Stimulated activated CD8-positive, alpha-beta memory T cell treated with anti-CD3 and anti-CD28 coated beads, Interleukin-2, amount 100 ng/mL, for 48 hours (primary cell): ENCODE measurements around the gene CX3CR1.
"Not testable (repeated sequence)": the region's sequence is repeated elsewhere in the genome, so short reads cannot be mapped to it uniquely, and the experiment has no call there.

Source experiments
- DNase-seq, 2 donors: peaks; one replicate each; pipeline ENCODE4 v3.0.0-alpha.2; 2020; ENCODE audit warnings: low read depth in 2 of 2

Gene CX3CR1, protein sequence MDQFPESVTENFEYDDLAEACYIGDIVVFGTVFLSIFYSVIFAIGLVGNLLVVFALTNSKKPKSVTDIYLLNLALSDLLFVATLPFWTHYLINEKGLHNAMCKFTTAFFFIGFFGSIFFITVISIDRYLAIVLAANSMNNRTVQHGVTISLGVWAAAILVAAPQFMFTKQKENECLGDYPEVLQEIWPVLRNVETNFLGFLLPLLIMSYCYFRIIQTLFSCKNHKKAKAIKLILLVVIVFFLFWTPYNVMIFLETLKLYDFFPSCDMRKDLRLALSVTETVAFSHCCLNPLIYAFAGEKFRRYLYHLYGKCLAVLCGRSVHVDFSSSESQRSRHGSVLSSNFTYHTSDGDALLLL

DNA sequence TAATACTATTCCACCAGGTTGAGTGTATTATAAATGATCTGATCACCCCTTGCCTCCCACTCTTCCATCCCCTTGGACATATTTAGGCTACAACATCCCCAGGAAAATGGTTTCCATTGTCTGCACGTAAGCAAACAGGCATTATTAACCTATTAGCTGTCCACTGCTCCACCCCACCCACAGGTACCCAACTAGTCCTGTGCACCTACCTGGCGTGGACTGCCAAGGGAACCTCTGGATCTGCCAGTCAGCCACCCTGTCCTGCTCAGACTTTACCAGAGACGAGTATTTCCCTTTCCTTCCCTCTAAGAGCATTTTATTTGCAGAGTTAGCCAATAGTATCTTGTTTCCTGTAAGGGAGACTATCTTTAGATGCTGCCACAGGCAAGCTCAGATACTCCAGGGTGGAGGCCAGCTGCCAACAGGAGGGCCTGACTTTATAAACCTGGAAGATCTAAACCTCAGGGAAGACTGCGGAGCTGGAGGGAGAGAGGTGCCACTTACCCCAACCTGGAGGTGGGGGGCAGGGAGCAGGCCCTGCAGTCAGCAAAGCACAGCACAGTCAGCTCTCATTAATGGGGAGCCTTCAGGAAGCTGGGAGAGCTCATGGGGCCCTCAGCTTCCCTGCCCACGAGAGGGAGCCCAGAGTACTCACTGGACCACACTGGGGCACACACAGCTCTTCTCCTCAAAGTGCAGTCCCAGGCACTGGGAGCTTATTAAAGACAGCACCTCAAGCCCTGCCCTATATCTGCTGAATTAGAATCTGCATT is at the start of gene CX3CR1:
Gene CX3CR1 (minus strand): TSS at position 292 of the 773 bp plus-strand sequence. CDS start 13,527 bp downstream, outside the sequence.
- DNase-seq: no peak

GRCh38 chr3:39329493-39329892 is 49.7 kb upstream of the CX3CR1 start, which contains the start of gene CCR8:
Gene CCR8 (plus strand): TSS chr3:39329709. CDS start chr3:39332332, 2,623 bp downstream.
- no peak for DNase-seq

GRCh38 chr3:39327746-39328349 is 48.0 kb upstream of the CX3CR1 start:
- no peak for DNase-seq

DNA sequence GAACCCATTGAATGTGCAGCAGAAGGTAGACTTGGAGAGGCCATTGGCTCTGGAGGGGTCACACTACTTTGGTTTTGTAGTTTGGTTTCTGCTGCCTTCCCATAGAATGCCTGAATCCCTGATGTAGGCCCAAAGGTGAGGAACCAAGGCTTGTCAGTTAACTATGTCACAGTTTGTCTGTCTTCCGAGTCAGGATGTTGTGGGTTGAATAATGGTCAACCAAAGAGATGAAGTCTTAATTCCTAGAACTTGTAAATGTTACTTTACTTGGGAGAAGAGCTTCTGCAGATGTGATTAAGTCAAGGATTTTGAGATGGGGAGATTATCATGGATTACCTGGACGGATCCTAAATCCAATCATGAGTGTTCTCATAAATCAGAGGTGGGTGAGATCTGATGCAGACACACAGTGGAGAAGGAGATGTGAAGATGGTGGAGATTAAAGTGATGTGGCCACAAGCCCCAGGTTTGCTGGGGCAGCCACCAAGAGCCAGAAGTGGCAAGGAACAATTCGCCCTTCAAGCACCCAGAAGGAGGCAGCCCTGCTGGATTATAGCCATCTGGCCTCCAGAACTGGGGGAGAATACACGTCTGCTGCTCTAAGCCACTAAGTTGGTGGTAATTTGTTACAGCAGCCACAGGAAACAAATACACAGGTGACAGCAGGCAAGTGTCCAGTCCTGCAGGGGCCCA is 47.4 kb upstream of the CX3CR1 start:
- DNase-seq: no peak

GRCh38 chr3:39325236-39325635 is 45.4 kb upstream of the CX3CR1 start:
- DNase-seq: no peak

DNA sequence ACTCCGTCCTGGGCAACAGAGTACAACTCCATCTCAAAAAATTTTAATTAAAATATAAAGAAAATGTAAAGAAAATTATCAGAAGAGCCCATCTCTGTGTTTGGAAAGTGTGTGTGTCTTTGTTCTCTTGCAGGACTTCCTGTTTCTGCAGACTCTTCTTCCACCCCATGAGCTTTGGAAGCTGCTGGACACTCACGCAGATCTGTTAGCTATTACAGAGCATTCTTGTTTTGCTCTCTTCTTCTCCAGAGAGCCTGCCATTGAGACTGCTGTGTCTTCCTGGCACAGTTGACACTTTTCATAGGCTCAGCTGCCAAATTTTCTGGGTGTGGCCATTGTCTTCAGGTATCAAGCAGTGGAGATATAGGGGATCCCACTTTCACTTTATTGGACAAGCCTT is 43.7 kb upstream of the CX3CR1 start:
- DNase-seq: no peak

- no peak for DNase-seq
Measured at GRCh38 chr3:39322936-39323335, 43.1 kb upstream of the CX3CR1 start.

- not testable (repeated sequence) for DNase-seq
Measured at GRCh38 chr3:39322209-39322715, 42.4 kb upstream of the CX3CR1 start.

GRCh38 chr3:39321574-39321983 is 41.7 kb upstream of the CX3CR1 start:
- DNase-seq: not testable (repeated sequence)

DNA sequence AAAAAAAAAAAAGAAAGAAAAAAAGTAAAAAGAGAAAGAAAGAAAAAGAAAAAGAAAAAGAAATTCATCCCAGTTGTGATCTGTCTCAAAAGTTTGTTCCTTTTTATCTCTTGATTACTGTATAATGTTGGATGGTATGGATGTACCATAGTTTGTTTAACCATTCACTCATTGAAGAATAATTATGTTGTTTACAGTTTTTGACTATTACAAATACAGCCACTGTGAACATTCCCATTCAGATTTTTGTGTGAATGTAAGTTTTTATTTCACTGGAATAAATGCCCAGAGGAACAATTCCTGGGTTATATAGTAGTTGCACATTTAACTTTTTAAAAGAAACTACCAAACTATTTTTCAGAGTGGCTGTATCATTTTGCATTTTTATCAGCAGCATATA is 39.4 kb upstream of the CX3CR1 start:
- DNase-seq: no peak

DNA sequence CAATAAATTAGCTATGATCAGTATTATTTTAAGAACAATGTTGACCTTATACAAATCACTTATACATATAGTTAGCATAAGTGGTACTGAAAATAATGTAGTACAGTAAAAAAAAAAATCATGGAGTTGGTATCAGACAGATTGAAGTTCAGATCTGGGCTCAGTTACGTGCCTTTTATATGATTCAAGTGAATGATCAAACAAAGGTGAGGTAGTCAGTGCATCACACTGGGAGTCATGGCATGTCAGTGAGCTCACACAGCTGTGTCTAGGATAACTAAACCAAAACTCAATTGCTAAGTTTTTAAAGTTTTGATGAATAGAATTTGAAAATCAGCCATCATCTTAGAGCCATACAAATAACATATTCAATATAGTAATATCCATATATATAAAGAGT is 38.5 kb upstream of the CX3CR1 start:
- DNase-seq: no peak

- DNase-seq: no peak
Measured at GRCh38 chr3:39317571-39318169, 37.8 kb upstream of the CX3CR1 start.

DNA sequence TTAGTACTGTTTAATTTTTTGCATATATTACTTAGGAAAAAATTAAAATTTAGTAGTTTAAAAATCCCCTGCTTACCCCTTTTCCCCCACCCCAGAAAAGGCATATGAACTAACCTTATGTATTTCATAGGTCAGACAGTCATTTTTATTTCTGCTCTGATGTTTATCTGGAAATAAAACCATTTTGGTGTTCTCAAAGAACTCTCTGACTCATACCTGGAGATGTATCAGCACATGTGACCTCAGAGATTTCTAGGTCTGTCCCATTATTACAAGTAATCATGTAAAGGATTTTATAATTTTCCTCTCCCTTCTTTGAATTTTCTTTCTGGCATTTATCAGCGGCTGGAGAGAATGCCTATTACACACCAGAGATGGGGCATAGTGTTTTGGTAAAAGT is 35.6 kb upstream of the CX3CR1 start:
- DNase-seq: no peak

- DNase-seq: no peak
Measured at GRCh38 chr3:39313289-39313688, 33.5 kb upstream of the CX3CR1 start.

DNA sequence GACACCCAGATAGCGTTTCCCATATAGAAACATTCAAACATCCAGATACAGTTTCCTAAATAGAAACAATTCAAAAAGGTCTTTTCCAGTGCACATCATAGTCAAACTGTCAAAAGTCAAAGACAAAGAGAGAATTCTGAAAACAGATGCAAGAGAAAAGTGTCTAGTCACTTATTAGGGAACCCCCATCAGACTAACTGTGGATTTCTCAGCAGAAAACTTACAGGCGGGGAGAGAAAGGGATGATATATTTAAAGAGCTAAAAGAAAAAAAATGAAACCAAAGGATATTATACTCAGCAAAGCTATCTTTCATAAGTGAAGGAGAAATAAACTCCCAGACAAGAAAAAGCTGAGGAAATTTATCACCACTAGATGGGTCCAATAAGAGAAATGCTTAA is 22.3 kb upstream of the CX3CR1 start:
- DNase-seq: no peak

- DNase-seq: no peak
Measured at GRCh38 chr3:39299279-39299678, 19.4 kb upstream of the CX3CR1 start.

GRCh38 chr3:39296197-39297077 is 16.6 kb upstream of the CX3CR1 start:
- no peak for DNase-seq

GRCh38 chr3:39295184-39295775 is 15.4 kb upstream of the CX3CR1 start:
- no peak for DNase-seq

DNA sequence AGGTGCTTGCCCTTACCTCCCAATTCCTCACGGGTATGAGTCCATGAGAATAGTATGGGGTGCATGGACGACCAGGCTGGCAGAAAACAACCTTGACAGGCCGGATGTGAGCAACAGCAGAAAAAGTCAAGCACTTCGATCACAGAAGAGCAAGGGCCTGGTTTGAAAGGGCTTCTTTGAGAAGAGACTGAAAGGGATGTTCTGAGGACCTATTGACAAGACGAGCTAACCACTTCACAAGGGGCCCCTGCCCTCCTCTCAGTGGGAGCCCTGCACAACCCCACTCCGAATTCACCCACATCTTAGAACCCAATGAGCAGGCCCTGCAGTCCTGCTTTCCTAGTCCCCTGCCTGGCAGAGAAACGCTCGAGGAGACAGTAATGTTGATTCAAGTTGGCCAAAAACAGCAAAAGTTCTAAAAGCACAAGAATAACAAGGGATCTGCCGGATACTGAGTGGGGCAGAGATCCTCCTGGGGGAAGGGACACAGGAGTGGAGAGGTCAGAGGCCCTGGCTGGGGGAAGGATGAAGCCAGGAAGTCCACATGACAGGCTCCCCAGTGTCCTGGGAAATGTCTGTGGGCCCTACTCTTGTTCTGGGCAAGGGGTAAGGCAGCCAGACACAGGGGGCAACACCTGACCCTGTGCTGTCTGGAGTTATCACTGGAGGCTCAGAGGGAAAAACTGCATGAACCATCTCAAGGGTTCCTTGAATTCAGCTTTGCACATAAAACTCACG is 14.8 kb upstream of the CX3CR1 start:
- DNase-seq: no peak
